H1 (cell line): Measurements from ENCODE around the gene LRRC15. TPM values are rescaled to one million over a fixed set of nuclear protein-coding genes. Genes with fewer than 3 reads are reported as not detected.

Source experiments
- CTCF ChIA-PET: fragments of 300-600 bp; sonication (Branson Sonifier 250); formaldehyde crosslinking; loops from one replicate; lab custom pipeline; 2021; ENCODE audit not compliant: partially characterized antibody; lab: Charles Lee
- POLR2A ChIA-PET: fragments of 300-600 bp; sonication (Branson Sonifier 250); formaldehyde crosslinking; loops from one replicate; lab custom pipeline; 2021; ENCODE audit warnings: inconsistent platforms; ENCODE audit not compliant: partially characterized antibody; lab: Charles Lee
- DNase-seq, 2 experiments: peaks; one replicate each; pipeline versions ENCODE4 v3.0.0 to v3.0.0-alpha.2; 2010 to 2022; ENCODE audit warnings: low spot score in 2 of 2, low read depth in 1 of 2, mixed read lengths in 1 of 2
- FAIRE-seq: peaks from 2 replicates; lab custom pipeline; 2011; peaks lifted over from hg19 to GRCh38; lab: Jason Lieb, UNC
- H2AFZ ChIP-seq: 2 replicates; pipeline ENCODE4 v1.8.1; 2012; ENCODE audit warnings: low read length, inconsistent platforms
- H2AK5ac ChIP-seq: 2 replicates; pipeline ENCODE4 v1.6.1; 2013; ENCODE audit warnings: low read depth, low read length
- H2BK120ac ChIP-seq: replicated peaks from 2 replicates; pipeline ENCODE3; 2013; ENCODE audit warnings: low read depth, low read length, inconsistent platforms
- H2BK12ac ChIP-seq: 2 replicates; pipeline ENCODE4 v1.6.1; 2013; ENCODE audit warnings: low read depth, low read length
- H2BK15ac ChIP-seq: 2 replicates; pipeline ENCODE4 v1.6.1; 2013; ENCODE audit warnings: low read length
- H2BK20ac ChIP-seq: 2 replicates; pipeline ENCODE4 v1.6.1; 2013; ENCODE audit warnings: low read length
- H2BK5ac ChIP-seq: 2 replicates; pipeline ENCODE4 v1.6.1; 2013; ENCODE audit warnings: low read depth, low read length
- H3K14ac ChIP-seq: 2 replicates; pipeline ENCODE4 v1.6.1; 2013; ENCODE audit warnings: inconsistent platforms; ENCODE audit not compliant: insufficient read length
- H3K18ac ChIP-seq: 2 replicates; pipeline ENCODE4 v1.6.1; 2013; ENCODE audit warnings: low read length; ENCODE audit errors: extremely low read depth
- H3K23ac ChIP-seq: 2 replicates; pipeline ENCODE4 v1.6.1; 2013; ENCODE audit warnings: inconsistent platforms; ENCODE audit not compliant: insufficient read length
- H3K23me2 ChIP-seq: 2 replicates; pipeline ENCODE4 v1.6.1; 2013; ENCODE audit warnings: low read depth, low read length
- H3K27ac ChIP-seq: 2 replicates; pipeline ENCODE4 v1.6.1; 2011; ENCODE audit warnings: low read depth, low read length, inconsistent platforms
- H3K27me3 ChIP-seq, 4 experiments: replicated peaks in 1 of 4; 1 replicate in 1 of 4; 2 replicates in 3 of 4; pipeline versions ENCODE4 v1.6.1 to v1.8.1; 2011 to 2013; ENCODE audit warnings: low read length in 3 of 4, mild to moderate bottlenecking in 3 of 4, inconsistent platforms in 2 of 4, mixed read lengths in 2 of 4, moderate library complexity in 1 of 4; ENCODE audit not compliant: control insufficient read depth in 3 of 4, insufficient read depth in 3 of 4; ENCODE audit errors: extremely low read depth in 1 of 4
- H3K36me3 ChIP-seq, 4 experiments: 2 replicates each; pipeline versions ENCODE4 v1.6.1 to v1.8.1; 2011 to 2013; ENCODE audit warnings: mild to moderate bottlenecking in 4 of 4, low read length in 3 of 4, moderate library complexity in 2 of 4, control low read depth in 1 of 4, inconsistent platforms in 1 of 4; ENCODE audit not compliant: insufficient read depth in 4 of 4, control insufficient read depth in 2 of 4
- H3K4ac ChIP-seq: replicated peaks from 2 replicates; pipeline ENCODE3; 2013; ENCODE audit warnings: low read length, low read depth, mixed read lengths, inconsistent platforms; ENCODE audit not compliant: insufficient read length
- H3K4me1 ChIP-seq, 4 experiments: replicated peaks in 1 of 4; 1 replicate in 1 of 4; 2 replicates in 3 of 4; pipeline versions ENCODE4 v1.6.1 to v1.8.1; 2011 to 2013; ENCODE audit warnings: low read length in 3 of 4, inconsistent platforms in 2 of 4, mixed read lengths in 1 of 4; ENCODE audit not compliant: insufficient read depth in 4 of 4, control insufficient read depth in 3 of 4
- H3K4me2 ChIP-seq, 2 experiments: 2 replicates each; pipeline versions ENCODE4 v1.6.1 to v1.8.1; 2011 to 2013; ENCODE audit warnings: low read depth in 2 of 2, low read length in 2 of 2, control low read depth in 1 of 2, inconsistent platforms in 1 of 2, mild to moderate bottlenecking in 1 of 2; ENCODE audit not compliant: insufficient read depth in 1 of 2
- H3K4me3 ChIP-seq, 4 experiments: fragments of 200-600, 300-600 bp in 1 of 4; sonication (generic), shearing (Covaris generic), sonication (Bioruptor Twin) in 1 of 4; 2 replicates each; pipeline versions ENCODE4 v1.5.1 to v1.8.1; 2011 to 2016; ENCODE audit warnings: low read length in 4 of 4, low read depth in 3 of 4, control low read depth in 2 of 4, inconsistent platforms in 2 of 4, mild to moderate bottlenecking in 2 of 4, mixed read lengths in 1 of 4, moderate library complexity in 1 of 4; ENCODE audit not compliant: insufficient read depth in 2 of 4; ENCODE audit errors: extremely low read depth in 1 of 4
- H3K56ac ChIP-seq: replicated peaks from 2 replicates; pipeline ENCODE3; 2013; ENCODE audit warnings: low read depth, mild to moderate bottlenecking, mixed read lengths, low read length, inconsistent platforms; ENCODE audit not compliant: insufficient read length
- H3K79me1 ChIP-seq: 2 replicates; pipeline ENCODE4 v1.6.1; 2013; ENCODE audit warnings: low read depth, low read length, control low read depth
- H3K79me2 ChIP-seq, 2 experiments: 2 replicates each; pipeline versions ENCODE4 v1.6.1 to v1.8.1; 2012 to 2013; ENCODE audit warnings: low read length in 2 of 2, mild to moderate bottlenecking in 2 of 2, inconsistent platforms in 1 of 2; ENCODE audit not compliant: insufficient read depth in 2 of 2, control insufficient read depth in 1 of 2
- H3K9ac ChIP-seq, 4 experiments: replicated peaks in 1 of 4; 1 replicate in 1 of 4; 2 replicates in 3 of 4; pipeline versions ENCODE4 v1.6.1 to v1.8.1; 2011 to 2013; ENCODE audit warnings: low read depth in 3 of 4, low read length in 3 of 4, control low read depth in 2 of 4, mild to moderate bottlenecking in 2 of 4, moderate library complexity in 2 of 4, inconsistent platforms in 1 of 4; ENCODE audit errors: extremely low read depth in 1 of 4
- H3K9me3 ChIP-seq, 2 experiments: 2 replicates each; pipeline versions ENCODE4 v1.6.1 to v1.8.1; 2012 to 2013; ENCODE audit warnings: mild to moderate bottlenecking in 2 of 2, moderate library complexity in 2 of 2, control low read depth in 1 of 2, inconsistent platforms in 1 of 2, low read depth in 1 of 2, low read length in 1 of 2, mixed read lengths in 1 of 2; ENCODE audit not compliant: insufficient read depth in 2 of 2
- H4K20me1 ChIP-seq, 2 experiments: replicated peaks in 1 of 2; 2 replicates each; pipeline versions ENCODE3 to v1.8.1; 2011 to 2013; ENCODE audit warnings: inconsistent platforms in 2 of 2, low read length in 2 of 2, mild to moderate bottlenecking in 1 of 2; ENCODE audit not compliant: insufficient read depth in 2 of 2, control insufficient read depth in 1 of 2
- H4K5ac ChIP-seq: 2 replicates; pipeline ENCODE4 v1.6.1; 2013; ENCODE audit warnings: low read length, low read depth, mixed read lengths, inconsistent platforms; ENCODE audit not compliant: insufficient read length
- H4K8ac ChIP-seq: 2 replicates; pipeline ENCODE4 v1.8.0; 2013; ENCODE audit warnings: mild to moderate bottlenecking, moderate library complexity, low read length, inconsistent platforms; ENCODE audit not compliant: insufficient read depth; ENCODE audit errors: extremely low read depth
- H4K91ac ChIP-seq: replicated peaks from 2 replicates; pipeline ENCODE3; 2013; ENCODE audit warnings: low read length, mixed read lengths, inconsistent platforms; ENCODE audit not compliant: insufficient read length
- CEBPB ChIP-seq: IDR thresholded peaks from 2 replicates; pipeline ENCODE4 v1.6.1; 2012; ENCODE audit warnings: low read depth, low read length
- CHD2 ChIP-seq: IDR thresholded peaks from 2 replicates; pipeline ENCODE4 v1.6.1; 2012; ENCODE audit warnings: low read length, improper control_type of control experiment
- CTCF ChIP-seq, 3 experiments: IDR thresholded peaks; 1 replicate in 2 of 3; 2 replicates in 1 of 3; pipeline versions ENCODE4 v1.5.1 to v1.6.1; 2011; ENCODE audit warnings: low read length in 3 of 3, mild to moderate bottlenecking in 3 of 3, inconsistent platforms in 2 of 3, low read depth in 1 of 3, moderate library complexity in 1 of 3; ENCODE audit not compliant: insufficient read depth in 1 of 3; ENCODE audit errors: control extremely low read depth in 1 of 3
- EGR1 ChIP-seq: IDR thresholded peaks from 2 replicates; pipeline ENCODE4 v1.6.1; 2011; ENCODE audit warnings: low read depth, low read length, borderline replicate concordance
- GABPA ChIP-seq: IDR thresholded peaks from 2 replicates; pipeline ENCODE4 v1.6.1; 2011; ENCODE audit warnings: mild to moderate bottlenecking, low read length, moderate library complexity, borderline replicate concordance; ENCODE audit not compliant: insufficient read depth
- PHF8 ChIP-seq: fragments of 200-600 bp; sonication (generic); conservative IDR thresholded peaks from 2 replicates; pipeline ENCODE4 v1.7.1; 2012; ENCODE audit warnings: low read depth, mild to moderate bottlenecking, inconsistent platforms, low read length, moderate library complexity
- POLR2A ChIP-seq, 2 experiments: IDR thresholded peaks; 1 replicate in 1 of 2; 2 replicates in 1 of 2; pipeline ENCODE4 v1.6.1; 2011; ENCODE audit warnings: low read depth in 2 of 2, low read length in 2 of 2, mild to moderate bottlenecking in 2 of 2; ENCODE audit errors: control extremely low read depth in 1 of 2
- SP4 ChIP-seq: IDR thresholded peaks from 2 replicates; pipeline ENCODE4 v1.6.1; 2012; ENCODE audit warnings: low read length, inconsistent platforms
- TCF12 ChIP-seq: IDR thresholded peaks from 2 replicates; pipeline ENCODE4 v1.6.1; 2011; ENCODE audit warnings: low read depth, mild to moderate bottlenecking, low read length
- WGBS, 2 experiments: shearing (Covaris generic) in 1 of 2; methylation state at CpG; one replicate each; pipeline versions ENCODE4 v1.1.6 to v1.1.7; 2013 to 2015; ENCODE audit warnings: low lambda C conversion rate in 2 of 2, mixed read lengths in 2 of 2, inconsistent platforms in 1 of 2, low coverage in 1 of 2, missing lambda C conversion rate in 1 of 2; ENCODE audit not compliant: insufficient replicate concordance in 2 of 2, insufficient coverage in 1 of 2, insufficient read length in 1 of 2; ENCODE audit errors: extremely low coverage in 1 of 2, missing lambda C conversion rate in 1 of 2; 5-methylcytosine and 5-hydroxymethylcytosine counted together
- polyA plus RNA-seq, 7 experiments: library from polyadenylated mRNA; depleted of rRNA in 3 of 7; stranded (reverse) in 5 of 7; unstranded in 2 of 7; fragments of >200 nt in 5 of 7; fragments of 200-250 nt in 2 of 7; gene quantifications; 1 replicate in 5 of 7; 2 replicates in 1 of 7; 4 replicates in 1 of 7; pipeline versions ENCODE4 v1.2.1 to v1.2.3, GENCODE V29; 2011 to 2013; ENCODE audit warnings: missing spikeins in 2 of 7, mixed read lengths in 2 of 7
- total RNA-seq: library from RNA; stranded (reverse); fragmentation: NEBNext Ultra II Directional; extraction: Animal tissue kit (Norgen Biotek cat#: 25700); gene quantifications from 2 replicates; pipeline ENCODE4 v1.2.1, GENCODE V29; 2021

Gene LRRC15
- total and polyA plus RNA-seq, 2 of the 8 experiments (the other 6 are each of a cell fraction or from before 2014, with no cell fraction given), result 0.15 to 0.37 TPM

- ChIA-PET CTCF (interaction anchor here (0.7 to 6.7 kb wide), 6 partner anchors 12 to 685 kb away, joined by 3 to 122 read pairs (median 7); partner anchors contain the start of gene CPN2), POLR2A (no interaction called here)
- H4K20me1 ChIP-seq, result no peaks in the 10 kb centered on the region
- no peak overlapping the region for H2BK5ac ChIP-seq
- H3K9me3 ChIP-seq, result peaks cover 0 to 4% of the 10 kb centered on the region in 2 experiments; a peak in 1 of 4 replicates
- H3K79me2 ChIP-seq, result no peaks in the 10 kb centered on the region
- H3K18ac ChIP-seq, result no peak overlapping the region
- H3K23ac ChIP-seq, result no peak overlapping the region
- no peak overlapping the region for H2AFZ ChIP-seq
- no peak overlapping the region for H2BK12ac ChIP-seq
- DNase-seq (no peak), FAIRE-seq (no peak)
- H3K27me3 ChIP-seq, result peaks cover 16 to 35% (median 25%) of the 10 kb centered on the region in 4 experiments
- no peak overlapping the region for H3K4me2 ChIP-seq
- no peak overlapping the region for H2BK15ac ChIP-seq
- no peak overlapping the region for H3K4me3 ChIP-seq
- H2BK120ac ChIP-seq, result no peak overlapping the region
- H3K4ac ChIP-seq, result no peak overlapping the region
- no peak overlapping the region for H4K91ac ChIP-seq
- peaks cover 0 to 11% (median 5%) of the 10 kb centered on the region in 4 experiments; a peak in 5 of 7 replicates for H3K4me1 ChIP-seq
- no peak overlapping the region for H2AK5ac ChIP-seq
- no peak for TF ChIP-seq PHF8
- no peak for TF ChIP-seq CTCF (IDR thresholded peaks at IDR 0.05; ENCODE audit: control extremely low read depth in 1 of 3, insufficient read depth in 1 of 3, low read depth in 1 of 3, low read length in 3 of 3)
- no peak for TF ChIP-seq GABPA
- TF ChIP-seq CEBPB, result no peak
- no peak for TF ChIP-seq SP4
- no peak for TF ChIP-seq TCF12
- TF ChIP-seq CHD2, result no peak
- TF ChIP-seq EGR1, result no peak
- no peak for TF ChIP-seq POLR2A (IDR thresholded peaks at IDR 0.05; ENCODE audit: control extremely low read depth in 1 of 2, low read depth in 2 of 2, low read length in 2 of 2)
- no peak overlapping the region for H4K8ac ChIP-seq
- no peaks in the 10 kb centered on the region for H3K36me3 ChIP-seq
- no peak overlapping the region for H3K56ac ChIP-seq
- H4K5ac ChIP-seq, result no peak overlapping the region
- H3K79me1 ChIP-seq, result no peaks in the 10 kb centered on the region
- H3K23me2 ChIP-seq, result peaks cover 3% of the 10 kb centered on the region
- no peak overlapping the region for H3K14ac ChIP-seq
- H3K27ac ChIP-seq, result no peak overlapping the region
- no peak overlapping the region for H2BK20ac ChIP-seq
- 87% methylated on average over 15 of the region's 15 CpGs; no CpG with 5 or more reads in 1 of the 2 experiments for WGBS, 2 experiments
- no peak overlapping the region for H3K9ac ChIP-seq
Observed at GRCh38 chr3:194399874-194400411, 30.4 kb upstream of the LRRC15 start.
